ENCODE data around the gene RGS9. TPM values are rescaled to one million over a fixed set of nuclear protein-coding genes. Genes with fewer than 3 reads are reported as not detected.
"Not testable (repeated sequence)": the region's sequence is repeated elsewhere in the genome, so short reads cannot be mapped to it uniquely, and the experiment has no call there.

The RGS9 gene
- total RNA-seq, 1 experiment from 2014 or later = 1.8 TPM

DNA sequence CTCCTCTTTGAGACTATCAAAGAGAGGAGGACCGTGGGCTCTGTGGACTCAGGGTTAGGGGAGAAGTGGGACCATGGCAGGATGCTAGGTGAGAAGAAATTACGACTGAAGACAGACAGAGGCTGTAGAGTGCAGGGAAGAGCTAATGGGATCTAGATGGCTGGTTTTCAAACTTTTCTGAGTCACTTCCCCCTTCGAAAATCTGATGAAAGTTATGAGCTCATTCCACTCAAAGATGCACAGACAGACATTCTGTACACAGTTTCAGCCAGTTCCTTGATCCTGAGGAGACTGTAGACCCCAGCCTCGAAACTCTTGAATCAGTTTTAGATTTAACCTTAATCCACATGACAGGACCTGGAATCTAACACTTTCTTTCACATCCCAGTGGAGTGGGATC is 40.7 kb downstream of the RGS9 start:
- BruUV-seq (replicated peaks) = no TSS peak
- CTCF ChIA-PET = no interaction called here
- Histone ChIP-seq H3K4me1 (ENCODE audit: insufficient read depth, low read length, poor library complexity, severe bottlenecking) (no peaks in the 10 kb centered on the region), H3K9me3 (ENCODE audit: low read depth, low read length, poor library complexity, severe bottlenecking) (no peaks in the 10 kb centered on the region), H3K27ac (ENCODE audit: low read depth, low read length, poor library complexity, severe bottlenecking) (no peak overlapping the region), H3K4me3 (ENCODE audit: low read depth, low read length, poor library complexity, severe bottlenecking) (no peak overlapping the region), H3K27me3 (replicated peaks; ENCODE audit: insufficient read depth, low read depth, low read length, poor library complexity) (no peaks in the 10 kb centered on the region), H3K36me3 (ENCODE audit: insufficient read depth, low read length, poor library complexity, severe bottlenecking) (no peaks in the 10 kb centered on the region)
- intact Hi-C loops (cut with micrococcal nuclease; ENCODE audit: unreplicated experiment) = no loop called here
- DNase-seq (ENCODE audit: low spot score) = no peak
- TF ChIP-seq, protein P1, sequence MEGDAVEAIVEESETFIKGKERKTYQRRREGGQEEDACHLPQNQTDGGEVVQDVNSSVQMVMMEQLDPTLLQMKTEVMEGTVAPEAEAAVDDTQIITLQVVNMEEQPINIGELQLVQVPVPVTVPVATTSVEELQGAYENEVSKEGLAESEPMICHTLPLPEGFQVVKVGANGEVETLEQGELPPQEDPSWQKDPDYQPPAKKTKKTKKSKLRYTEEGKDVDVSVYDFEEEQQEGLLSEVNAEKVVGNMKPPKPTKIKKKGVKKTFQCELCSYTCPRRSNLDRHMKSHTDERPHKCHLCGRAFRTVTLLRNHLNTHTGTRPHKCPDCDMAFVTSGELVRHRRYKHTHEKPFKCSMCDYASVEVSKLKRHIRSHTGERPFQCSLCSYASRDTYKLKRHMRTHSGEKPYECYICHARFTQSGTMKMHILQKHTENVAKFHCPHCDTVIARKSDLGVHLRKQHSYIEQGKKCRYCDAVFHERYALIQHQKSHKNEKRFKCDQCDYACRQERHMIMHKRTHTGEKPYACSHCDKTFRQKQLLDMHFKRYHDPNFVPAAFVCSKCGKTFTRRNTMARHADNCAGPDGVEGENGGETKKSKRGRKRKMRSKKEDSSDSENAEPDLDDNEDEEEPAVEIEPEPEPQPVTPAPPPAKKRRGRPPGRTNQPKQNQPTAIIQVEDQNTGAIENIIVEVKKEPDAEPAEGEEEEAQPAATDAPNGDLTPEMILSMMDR (conservative IDR thresholded peaks at IDR 0.05; ENCODE audit: low read depth, low read length) = no peak
- no peak for TF ChIP-seq EZH2 (IDR thresholded peaks at IDR 0.05; ENCODE audit: borderline replicate concordance, low read depth, low read length, poor library complexity, severe bottlenecking)
- POLR2A ChIA-PET (ENCODE audit: low non-redundant PET) = no interaction called here

GRCh38 chr17:65180276-65180675 is 43.1 kb downstream of the RGS9 start:
- BruUV-seq (replicated peaks); POLR2A ChIA-PET (ENCODE audit: low non-redundant PET); H3K36me3 ChIP-seq (ENCODE audit: insufficient read depth, low read length, poor library complexity, severe bottlenecking); H3K4me3 ChIP-seq (ENCODE audit: low read depth, low read length, poor library complexity, severe bottlenecking); intact Hi-C loops (cut with micrococcal nuclease; ENCODE audit: unreplicated experiment); H3K4me1 ChIP-seq (ENCODE audit: insufficient read depth, low read length, poor library complexity, severe bottlenecking); H3K9me3 ChIP-seq (ENCODE audit: low read depth, low read length, poor library complexity, severe bottlenecking); DNase-seq (ENCODE audit: low spot score); CTCF ChIA-PET; H3K27ac ChIP-seq (ENCODE audit: low read depth, low read length, poor library complexity, severe bottlenecking); H3K27me3 ChIP-seq (replicated peaks; ENCODE audit: insufficient read depth, low read depth, low read length, poor library complexity): not testable (repeated sequence)

DNA sequence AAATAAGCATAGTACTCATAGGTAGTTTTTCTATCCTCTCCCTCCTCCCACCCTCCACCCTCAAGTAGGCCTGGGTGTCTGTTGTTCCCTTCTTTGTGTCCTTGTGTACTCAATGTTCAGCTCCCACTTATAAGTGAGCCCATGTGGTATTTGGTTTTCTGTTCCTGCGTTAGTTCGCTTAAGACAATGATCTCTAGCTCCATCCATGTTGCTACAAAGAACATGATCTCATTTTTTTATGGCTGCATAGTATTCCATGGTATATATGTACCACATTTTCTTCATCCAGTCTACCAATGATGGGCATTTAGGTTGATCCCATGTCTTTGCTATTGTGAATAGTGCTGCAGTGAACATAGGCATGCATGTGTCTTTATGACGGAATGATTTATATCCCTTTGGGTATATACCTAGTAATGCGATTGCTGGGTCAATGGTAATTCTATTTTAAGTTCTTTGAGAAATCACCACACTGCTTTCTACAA is 43.6 kb downstream of the RGS9 start:
- CTCF ChIA-PET = not testable (repeated sequence)

GRCh38 chr17:65181237-65182061 is 44.3 kb downstream of the RGS9 start:
- CTCF ChIA-PET = no interaction called here
- TF ChIP-seq EZH2 (IDR thresholded peaks at IDR 0.05; ENCODE audit: borderline replicate concordance, low read depth, low read length, poor library complexity, severe bottlenecking) = no peak
- TF ChIP-seq, protein P1 (conservative IDR thresholded peaks at IDR 0.05; ENCODE audit: low read depth, low read length) = no peak
- no peaks in the 10 kb centered on the region for H3K4me1 ChIP-seq (ENCODE audit: insufficient read depth, low read length, poor library complexity, severe bottlenecking)
- intact Hi-C loops (cut with micrococcal nuclease; ENCODE audit: unreplicated experiment) = no loop called here
- H3K27me3 ChIP-seq (replicated peaks; ENCODE audit: insufficient read depth, low read depth, low read length, poor library complexity) = no peaks in the 10 kb centered on the region
- H3K4me3 ChIP-seq (ENCODE audit: low read depth, low read length, poor library complexity, severe bottlenecking) = no peak overlapping the region
- no TSS peak for BruUV-seq (replicated peaks)
- no peaks in the 10 kb centered on the region for H3K9me3 ChIP-seq (ENCODE audit: low read depth, low read length, poor library complexity, severe bottlenecking)
- POLR2A ChIA-PET (ENCODE audit: low non-redundant PET) = no interaction called here
- DNase-seq (ENCODE audit: low spot score) = no peak
- no peak overlapping the region for H3K27ac ChIP-seq (ENCODE audit: low read depth, low read length, poor library complexity, severe bottlenecking)
- no peaks in the 10 kb centered on the region for H3K36me3 ChIP-seq (ENCODE audit: insufficient read depth, low read length, poor library complexity, severe bottlenecking)

More for the DNA sequence above, 43.6 kb downstream of the RGS9 start:
- H3K36me3 ChIP-seq (ENCODE audit: insufficient read depth, low read length, poor library complexity, severe bottlenecking); POLR2A ChIA-PET (ENCODE audit: low non-redundant PET); DNase-seq (ENCODE audit: low spot score); H3K27me3 ChIP-seq (replicated peaks; ENCODE audit: insufficient read depth, low read depth, low read length, poor library complexity); BruUV-seq (replicated peaks); H3K27ac ChIP-seq (ENCODE audit: low read depth, low read length, poor library complexity, severe bottlenecking); H3K4me1 ChIP-seq (ENCODE audit: insufficient read depth, low read length, poor library complexity, severe bottlenecking); H3K9me3 ChIP-seq (ENCODE audit: low read depth, low read length, poor library complexity, severe bottlenecking); intact Hi-C loops (cut with micrococcal nuclease; ENCODE audit: unreplicated experiment); H3K4me3 ChIP-seq (ENCODE audit: low read depth, low read length, poor library complexity, severe bottlenecking): not testable (repeated sequence)
